Calu3 (cell line): ENCODE results near the gene MICOS13. TPM values are rescaled to one million over a fixed set of nuclear protein-coding genes. Genes with fewer than 3 reads are reported as not detected.

Experiments
- BruUV-seq: library from RNA; stranded (reverse); fragments of 400-500 nt; replicated peaks from 2 replicates; lab custom pipeline; 2021; lab: Mats Ljungman, UMichigan
- CTCF ChIA-PET: fragments of 300-600 bp; sonication (Branson Sonifier 250); formaldehyde crosslinking; loops from one replicate; lab custom pipeline; 2022; ENCODE audit warnings: antibody characterized with exemption; lab: Charles Lee
- DNase-seq: peaks from one replicate; pipeline ENCODE4 v3.0.0; 2022
- H3K27ac Mint-ChIP-seq: one replicate; pipeline ENCODE4 v1.8.0; 2022; ENCODE audit warnings: mixed read lengths; ENCODE audit not compliant: unreplicated experiment
- H3K27me3 Mint-ChIP-seq: one replicate; pipeline ENCODE4 v1.8.0; 2022; ENCODE audit warnings: mixed read lengths; ENCODE audit not compliant: unreplicated experiment
- H3K36me3 Mint-ChIP-seq: one replicate; pipeline ENCODE4 v1.8.0; 2022; ENCODE audit warnings: mild to moderate bottlenecking, moderate library complexity, mixed read lengths; ENCODE audit not compliant: insufficient read depth, unreplicated experiment
- H3K4me1 Mint-ChIP-seq: one replicate; pipeline ENCODE4 v1.8.0; 2022; ENCODE audit warnings: mild to moderate bottlenecking, low read depth, mixed read lengths; ENCODE audit not compliant: unreplicated experiment
- H3K4me3 Mint-ChIP-seq: one replicate; pipeline ENCODE4 v1.8.0; 2022; ENCODE audit warnings: mild to moderate bottlenecking, low read depth, moderate library complexity, mixed read lengths; ENCODE audit not compliant: unreplicated experiment
- H3K9me3 Mint-ChIP-seq: one replicate; pipeline ENCODE4 v1.8.0; 2022; ENCODE audit warnings: low read depth, mixed read lengths; ENCODE audit not compliant: unreplicated experiment
- CTCF ChIP-seq: fragments of 200-600 bp; IDR thresholded peaks from one replicate; pipeline ENCODE4 v1.8.0; 2022; ENCODE audit warnings: antibody characterized with exemption; ENCODE audit not compliant: unreplicated experiment
- intact Hi-C: fragments of 100-400 bp; cut with micrococcal nuclease; formaldehyde crosslinking; loops from one replicate; pipeline ENCODE4 v1.10.0; 2022; ENCODE audit not compliant: unreplicated experiment
- total RNA-seq: library from RNA; stranded (reverse); gene quantifications from 2 replicates; pipeline ENCODE4 v1.2.3, GENCODE V29; 2022

Gene MICOS13
- total RNA-seq, 1 experiment from 2014 or later, result 37.9 TPM

GRCh38 chr19:5642204-5642603, 38.1 kb downstream of the MICOS13 start:
- no peak for DNase-seq
- TF ChIP-seq CTCF, result no peak
- intact Hi-C loops, result no loop called here
- Mint-ChIP-seq H3K36me3 (peaks cover 44% of the 10 kb centered on the region), H3K27me3 (no peaks in the 10 kb centered on the region), H3K27ac (no peak overlapping the region), H3K4me1 (peaks cover 7% of the 10 kb centered on the region), H3K9me3 (no peaks in the 10 kb centered on the region), H3K4me3 (no peak overlapping the region)
- no TSS peak for BruUV-seq
- CTCF ChIA-PET, result no interaction called here

- Mint-ChIP-seq H3K36me3 (peaks cover 44% of the 10 kb centered on the region), H3K27me3 (no peaks in the 10 kb centered on the region), H3K4me1 (peaks cover 7% of the 10 kb centered on the region), H3K9me3 (no peaks in the 10 kb centered on the region), H3K4me3 (no peak overlapping the region), H3K27ac (no peak overlapping the region)
- no peak for TF ChIP-seq CTCF
- intact Hi-C loops, result no loop called here
- no TSS peak for BruUV-seq
- no peak for DNase-seq
- CTCF ChIA-PET, result no interaction called here
Observed at GRCh38 chr19:5641171-5641570, 39.1 kb downstream of the MICOS13 start.

GRCh38 chr19:5637971-5638370, 42.3 kb downstream of the MICOS13 start:
- H3K27ac Mint-ChIP-seq, result no peak overlapping the region
- H3K27me3 Mint-ChIP-seq, result no peaks in the 10 kb centered on the region
- H3K4me1 Mint-ChIP-seq, result peaks cover 7% of the 10 kb centered on the region
- no peaks in the 10 kb centered on the region for H3K9me3 Mint-ChIP-seq
- intact Hi-C loops, result no loop called here
- BruUV-seq, result no TSS peak
- CTCF ChIA-PET, result no interaction called here
- no peak for DNase-seq
- no peak overlapping the region for H3K4me3 Mint-ChIP-seq
- H3K36me3 Mint-ChIP-seq, result peaks cover 41% of the 10 kb centered on the region
- TF ChIP-seq CTCF, result no peak

- Mint-ChIP-seq H3K27me3 (no peaks in the 10 kb centered on the region), H3K4me3 (no peak overlapping the region), H3K36me3 (peaks cover 22% of the 10 kb centered on the region), H3K9me3 (no peaks in the 10 kb centered on the region), H3K27ac (no peak overlapping the region), H3K4me1 (peaks cover 8% of the 10 kb centered on the region)
- no TSS peak for BruUV-seq
- intact Hi-C loops, result no loop called here
- CTCF ChIA-PET, result no interaction called here
- DNase-seq, result no peak
- no peak for TF ChIP-seq CTCF
Observed at GRCh38 chr19:5635427-5635826, 44.9 kb downstream of the MICOS13 start.
